ENCODE results near the gene STAG1.
"Not testable (repeated sequence)": the region's sequence is repeated elsewhere in the genome, so short reads cannot be mapped to it uniquely, and the experiment has no call there.

STAG1 gene

GRCh38 chr3:136490646-136491405, 261.4 kb downstream of the STAG1 start:
- DNase-seq: no peak

- no peak for DNase-seq
Observed at GRCh38 chr3:136485777-136486176, 266.4 kb downstream of the STAG1 start.

- DNase-seq: no peak
Observed at GRCh38 chr3:136476280-136476679, 275.9 kb downstream of the STAG1 start.

- not testable (repeated sequence) for DNase-seq
Observed at GRCh38 chr3:136474876-136475275, 277.3 kb downstream of the STAG1 start.

- no peak for DNase-seq
Observed at GRCh38 chr3:136473716-136474326, 278.4 kb downstream of the STAG1 start.

GRCh38 chr3:136465296-136465695, 286.9 kb downstream of the STAG1 start:
- no peak for DNase-seq

- no peak for DNase-seq
Observed at GRCh38 chr3:136464502-136464901, 287.7 kb downstream of the STAG1 start.

- DNase-seq: no peak
Observed at GRCh38 chr3:136463170-136463569, 289.0 kb downstream of the STAG1 start.

GRCh38 chr3:136457793-136458192, 294.4 kb downstream of the STAG1 start:
- DNase-seq: no peak

- DNase-seq: no peak
Observed at GRCh38 chr3:136456196-136456595, 296.0 kb downstream of the STAG1 start.

- no peak for DNase-seq
Observed at GRCh38 chr3:136444581-136444980, 307.6 kb downstream of the STAG1 start.

- no peak for DNase-seq
Observed at GRCh38 chr3:136437043-136437442, 315.1 kb downstream of the STAG1 start.

- DNase-seq: no peak
Observed at GRCh38 chr3:136434429-136434828, 317.7 kb downstream of the STAG1 start.

- DNase-seq: no peak
Observed at GRCh38 chr3:136432685-136433084, 319.5 kb downstream of the STAG1 start.

- no peak for DNase-seq
Observed at GRCh38 chr3:136428167-136428566, 324.0 kb downstream of the STAG1 start.

- DNase-seq: no peak
Observed at GRCh38 chr3:136427236-136427635, 324.9 kb downstream of the STAG1 start.

GRCh38 chr3:136414476-136414875, 337.7 kb downstream of the STAG1 start:
- no peak for DNase-seq

- no peak for DNase-seq
Observed at GRCh38 chr3:136412307-136412706, 339.9 kb downstream of the STAG1 start.

- no peak for DNase-seq
Observed at GRCh38 chr3:136409549-136409948, 342.6 kb downstream of the STAG1 start.

GRCh38 chr3:136404056-136404455, 348.1 kb downstream of the STAG1 start:
- DNase-seq: no peak

GRCh38 chr3:136396916-136397315, 355.3 kb downstream of the STAG1 start:
- DNase-seq: no peak

- DNase-seq: no peak
Observed at GRCh38 chr3:136390574-136390973, 361.6 kb downstream of the STAG1 start.

GRCh38 chr3:136387031-136387430, 365.1 kb downstream of the STAG1 start:
- DNase-seq: no peak

GRCh38 chr3:136385457-136385856, 366.7 kb downstream of the STAG1 start:
- no peak for DNase-seq

GRCh38 chr3:136381051-136381450, 371.1 kb downstream of the STAG1 start:
- no peak for DNase-seq

All from stimulated activated CD4-positive, alpha-beta T cell treated with anti-CD3 and anti-CD28 coated beads, Interleukin-4, amount 100 ng/mL, for 4 hours (primary cell).